ENCODE data around the gene PODXL2.

Gene PODXL2

GRCh38 chr3:127691489-127691888 lies 62.5 kb downstream of the PODXL2 start:
- no peak overlapping the region for H3K27ac ChIP-seq
- TF ChIP-seq ZFX (IDR thresholded peaks at IDR 0.05): no peak
- no peak for TF ChIP-seq CTCF (conservative IDR thresholded peaks at IDR 0.05)

GRCh38 chr3:127691974-127692373 lies 63.0 kb downstream of the PODXL2 start:
- H3K27ac ChIP-seq: no peak overlapping the region
- TF ChIP-seq ZFX (IDR thresholded peaks at IDR 0.05) (no peak), CTCF (conservative IDR thresholded peaks at IDR 0.05) (no peak)

GRCh38 chr3:127692501-127693335 lies 63.7 kb downstream of the PODXL2 start:
- no peak overlapping the region for H3K27ac ChIP-seq
- TF ChIP-seq CTCF (conservative IDR thresholded peaks at IDR 0.05) (no peak), ZFX (IDR thresholded peaks at IDR 0.05) (no peak)

- TF ChIP-seq CTCF (conservative IDR thresholded peaks at IDR 0.05): no peak
- no peak for TF ChIP-seq ZFX (IDR thresholded peaks at IDR 0.05)
- H3K27ac ChIP-seq: no peak overlapping the region
Observed at GRCh38 chr3:127693336-127693843, 64.4 kb downstream of the PODXL2 start.

- TF ChIP-seq CTCF (conservative IDR thresholded peaks at IDR 0.05) (peak; percentile 84), ZFX (IDR thresholded peaks at IDR 0.05) (no peak)
- no peak overlapping the region for H3K27ac ChIP-seq
Observed at GRCh38 chr3:127694467-127695215, 65.7 kb downstream of the PODXL2 start.

GRCh38 chr3:127697551-127698240 lies 68.7 kb downstream of the PODXL2 start:
- peak overlapping the region; percentile 28 for H3K27ac ChIP-seq
- TF ChIP-seq CTCF (conservative IDR thresholded peaks at IDR 0.05) (no peak), ZFX (IDR thresholded peaks at IDR 0.05) (peak; percentile 45; the same call in 1 of the 2 replicates)

All from C4-2B (cell line).